AG10803 (cell line): Measurements from ENCODE around the gene CFAP43.

Experiments
- DNase-seq: peaks from one replicate; pipeline ENCODE4 v3.0.0; 2010; ENCODE audit warnings: low read depth
- H3K4me3 ChIP-seq: 2 replicates; pipeline ENCODE4 v1.5.1; 2011; ENCODE audit warnings: mild to moderate bottlenecking, low read length, control low read depth
- TF ChIP-seq, protein P1 (sequence below): conservative IDR thresholded peaks from 2 replicates; pipeline ENCODE4 v1.5.1; 2011; ENCODE audit warnings: mild to moderate bottlenecking, low read length, control low read depth, inconsistent platforms

The CFAP43 gene

DNA sequence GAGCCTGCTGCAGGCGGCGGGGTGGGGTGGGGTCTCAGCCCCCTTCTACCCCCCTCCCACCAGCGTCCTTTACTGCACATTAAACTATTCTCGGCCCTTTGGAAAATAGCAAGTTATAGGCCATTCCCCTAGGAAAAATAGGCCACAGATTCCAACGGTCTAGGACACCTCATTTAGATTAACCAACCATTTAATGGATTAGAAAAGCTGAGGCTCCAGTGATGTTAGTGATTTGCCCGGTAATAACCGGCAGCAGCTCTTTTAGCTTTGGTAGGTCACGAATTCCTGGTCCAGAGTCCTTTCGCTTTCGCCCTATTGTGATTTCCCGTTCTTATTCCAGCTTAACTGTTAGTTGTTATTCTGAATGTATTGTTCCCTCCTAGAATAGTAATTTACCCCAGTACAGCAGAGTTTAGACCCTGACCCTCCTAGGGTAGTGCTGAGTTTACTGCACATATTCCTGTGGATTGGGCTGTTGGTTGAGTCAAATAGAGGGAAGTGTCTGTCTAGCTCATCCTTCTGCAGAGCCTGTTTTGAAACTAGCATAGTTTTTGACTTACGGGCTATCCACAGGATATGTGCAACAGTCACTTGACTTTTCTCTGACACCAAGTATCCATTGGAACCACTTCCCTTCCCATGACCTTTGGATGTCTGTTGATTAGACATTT lies 23.3 kb upstream of the CFAP43 start:
- DNase-seq, result peak; percentile 83
- H3K4me3 ChIP-seq, result peak overlapping the region; percentile 83
- TF ChIP-seq, protein P1, sequence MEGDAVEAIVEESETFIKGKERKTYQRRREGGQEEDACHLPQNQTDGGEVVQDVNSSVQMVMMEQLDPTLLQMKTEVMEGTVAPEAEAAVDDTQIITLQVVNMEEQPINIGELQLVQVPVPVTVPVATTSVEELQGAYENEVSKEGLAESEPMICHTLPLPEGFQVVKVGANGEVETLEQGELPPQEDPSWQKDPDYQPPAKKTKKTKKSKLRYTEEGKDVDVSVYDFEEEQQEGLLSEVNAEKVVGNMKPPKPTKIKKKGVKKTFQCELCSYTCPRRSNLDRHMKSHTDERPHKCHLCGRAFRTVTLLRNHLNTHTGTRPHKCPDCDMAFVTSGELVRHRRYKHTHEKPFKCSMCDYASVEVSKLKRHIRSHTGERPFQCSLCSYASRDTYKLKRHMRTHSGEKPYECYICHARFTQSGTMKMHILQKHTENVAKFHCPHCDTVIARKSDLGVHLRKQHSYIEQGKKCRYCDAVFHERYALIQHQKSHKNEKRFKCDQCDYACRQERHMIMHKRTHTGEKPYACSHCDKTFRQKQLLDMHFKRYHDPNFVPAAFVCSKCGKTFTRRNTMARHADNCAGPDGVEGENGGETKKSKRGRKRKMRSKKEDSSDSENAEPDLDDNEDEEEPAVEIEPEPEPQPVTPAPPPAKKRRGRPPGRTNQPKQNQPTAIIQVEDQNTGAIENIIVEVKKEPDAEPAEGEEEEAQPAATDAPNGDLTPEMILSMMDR, result no peak

DNA sequence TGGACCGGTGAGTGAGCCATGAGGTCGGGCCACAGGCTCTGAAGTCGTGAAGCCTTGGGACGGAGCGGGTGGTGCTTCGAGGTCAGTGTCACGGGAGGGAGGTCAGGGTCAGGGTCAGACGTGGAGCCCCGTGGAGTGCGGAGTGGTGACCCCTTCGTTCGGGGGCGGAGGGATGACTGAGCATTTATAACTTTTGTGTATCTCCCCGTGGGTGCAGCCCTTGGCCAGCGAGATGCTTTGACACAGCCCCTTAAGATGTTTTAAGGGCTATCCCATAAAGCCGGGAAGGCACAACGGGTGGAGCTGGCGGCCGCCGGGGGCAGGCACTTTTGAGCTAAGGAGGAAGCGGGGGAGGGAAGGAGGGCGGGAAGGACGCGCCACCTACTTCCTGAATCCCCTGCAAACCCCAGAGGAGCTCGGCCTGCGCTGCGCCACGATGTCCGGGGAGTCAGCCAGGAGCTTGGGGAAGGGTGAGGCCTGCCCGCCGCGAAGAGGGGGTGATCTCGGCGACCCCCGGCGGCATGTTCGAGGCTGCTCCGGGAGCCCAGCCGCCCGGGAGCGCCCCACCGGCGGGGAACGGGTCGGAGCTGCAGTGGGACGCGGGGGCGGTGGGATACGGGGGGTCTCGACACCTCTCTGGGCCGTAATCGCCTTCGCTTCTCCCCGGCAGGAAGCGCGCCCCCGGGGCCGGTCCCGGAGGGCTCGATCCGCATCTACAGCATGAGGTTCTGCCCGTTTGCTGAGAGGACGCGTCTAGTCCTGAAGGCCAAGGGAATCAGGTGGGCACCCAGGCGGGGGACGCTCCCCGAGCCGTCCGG lies 22.5 kb upstream of the CFAP43 start, which contains the start of gene GSTO1:
Gene GSTO1, plus strand, starts transcription at position 400 of the 818 bp plus-strand sequence. Its CDS starts 37 bp downstream, at position 437.
- H3K4me3 ChIP-seq, result peak within 1 kb of the TSS; percentile 83
- peak; percentile 77 for DNase-seq
- TF ChIP-seq, protein P1, result 0 out of 2 replicates have a peak, but pooled peaks have one; percentile 10

GRCh38 chr10:104253606-104254410 lies 21.6 kb upstream of the CFAP43 start:
- TF ChIP-seq, protein P1, result no peak
- peak overlapping the region; percentile 83 for H3K4me3 ChIP-seq
- no peak for DNase-seq

- no peak for DNase-seq
- H3K4me3 ChIP-seq, result no peak overlapping the region
- TF ChIP-seq, protein P1, result no peak
Measured at GRCh38 chr10:104253106-104253505, 20.9 kb upstream of the CFAP43 start.

DNA sequence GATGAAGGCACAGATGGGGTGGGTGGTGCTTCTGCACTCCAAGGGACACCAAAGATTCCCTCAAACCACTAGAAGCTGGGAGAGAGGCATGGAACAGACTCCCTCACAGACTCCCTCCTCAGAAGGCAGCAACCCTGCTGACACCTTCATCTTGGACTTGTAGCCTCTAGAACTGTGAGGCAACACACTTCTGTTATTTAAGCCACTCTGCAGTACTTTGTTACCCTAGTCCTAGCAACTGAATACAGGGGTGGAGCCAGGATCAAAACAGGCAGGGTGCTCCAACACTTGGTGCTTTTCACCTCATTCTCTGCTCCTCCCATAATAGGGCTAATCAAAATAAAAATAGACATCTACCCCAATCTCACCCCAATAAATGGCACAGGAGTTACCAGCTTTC lies 20.2 kb upstream of the CFAP43 start:
- no peak overlapping the region for H3K4me3 ChIP-seq
- no peak for DNase-seq
- TF ChIP-seq, protein P1, result no peak

DNA sequence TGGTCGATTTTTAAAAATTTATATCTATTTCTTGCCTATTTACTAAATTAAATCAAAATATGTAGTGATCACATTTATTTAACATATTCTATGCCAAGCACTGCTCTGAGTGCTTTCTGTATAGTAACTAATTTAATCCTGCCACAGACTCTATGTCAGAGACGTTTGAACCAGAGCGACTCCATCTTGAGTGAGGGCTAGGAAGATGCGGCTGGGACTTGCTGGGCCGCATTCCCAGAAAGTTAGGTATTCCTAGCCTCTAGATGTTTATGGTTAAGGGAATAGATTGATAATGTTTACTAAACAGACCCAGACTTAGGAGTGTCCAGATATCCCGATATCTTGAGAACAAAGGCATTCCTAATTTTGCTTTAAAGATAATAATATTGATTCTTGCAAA lies 19.3 kb upstream of the CFAP43 start:
- H3K4me3 ChIP-seq, result no peak overlapping the region
- TF ChIP-seq, protein P1, result no peak
- no peak for DNase-seq
